Dedifferentiated amniotic fluid mesenchymal stem cell (primary cell): ENCODE results near the gene TCEANC2.
"Not testable (repeated sequence)": the region's sequence is repeated elsewhere in the genome, so short reads cannot be mapped to it uniquely, and the experiment has no call there.

Experiments
- DNase-seq: peaks from one replicate; pipeline ENCODE4 v3.0.0-alpha.2; 2016; ENCODE audit errors: extremely low spot score

TCEANC2 gene

GRCh38 chr1:54086754-54087153 is 33.3 kb downstream of the TCEANC2 start:
- DNase-seq: no peak

- no peak for DNase-seq
Observed at GRCh38 chr1:54088385-54088784, 35.0 kb downstream of the TCEANC2 start.

GRCh38 chr1:54091666-54092065 is 38.3 kb downstream of the TCEANC2 start:
- DNase-seq: no peak

GRCh38 chr1:54094001-54094729 is 40.8 kb downstream of the TCEANC2 start:
- DNase-seq: no peak

- DNase-seq: not testable (repeated sequence)
Observed at GRCh38 chr1:54094730-54095105, 41.3 kb downstream of the TCEANC2 start.

- DNase-seq: no peak
Observed at GRCh38 chr1:54095546-54096226, 42.3 kb downstream of the TCEANC2 start.

- DNase-seq: no peak
Observed at GRCh38 chr1:54096227-54096876, 42.9 kb downstream of the TCEANC2 start.

- no peak for DNase-seq
Observed at GRCh38 chr1:54096877-54097240, 43.5 kb downstream of the TCEANC2 start.

- DNase-seq: no peak
Observed at GRCh38 chr1:54099061-54099610, 45.7 kb downstream of the TCEANC2 start.

- no peak for DNase-seq
Observed at GRCh38 chr1:54100500-54100899, 47.1 kb downstream of the TCEANC2 start.

GRCh38 chr1:54103414-54103813 is 50.0 kb downstream of the TCEANC2 start:
- no peak for DNase-seq

GRCh38 chr1:54104613-54105012 is 51.2 kb downstream of the TCEANC2 start:
- not testable (repeated sequence) for DNase-seq

- no peak for DNase-seq
Observed at GRCh38 chr1:54105080-54105479, 51.7 kb downstream of the TCEANC2 start.

- no peak for DNase-seq
Observed at GRCh38 chr1:54105736-54106269, 52.4 kb downstream of the TCEANC2 start.

GRCh38 chr1:54107131-54107530 is 53.7 kb downstream of the TCEANC2 start:
- no peak for DNase-seq

- DNase-seq: no peak
Observed at GRCh38 chr1:54108156-54108555, 54.7 kb downstream of the TCEANC2 start.

GRCh38 chr1:54109129-54110090 is 56.0 kb downstream of the TCEANC2 start:
- DNase-seq: no peak

GRCh38 chr1:54110996-54111395 is 57.6 kb downstream of the TCEANC2 start:
- DNase-seq: no peak

GRCh38 chr1:54111624-54112023 is 58.2 kb downstream of the TCEANC2 start:
- no peak for DNase-seq

- no peak for DNase-seq
Observed at GRCh38 chr1:54112027-54112426, 58.6 kb downstream of the TCEANC2 start.

GRCh38 chr1:54112705-54113368 is 59.4 kb downstream of the TCEANC2 start:
- no peak for DNase-seq
